Head of caudate nucleus (tissue), 42 donors: ENCODE measurements around the gene TNS3.
A peak's percentile ranks its signal among the peaks of the same experiment; 100 is the strongest.
"Not testable (repeated sequence)": the region's sequence is repeated elsewhere in the genome, so short reads cannot be mapped to it uniquely, and the experiment has no call there.

ENCODE experiments used
- DNase-seq, 42 donors: peaks; one replicate each; pipeline versions ENCODE4 v3.0.0 to v3.0.0-alpha.2; 2020 to 2021; ENCODE audit warnings: mixed read lengths in 7 of 42
- intact Hi-C: fragments of 100-400 bp; cut with DNase I; formaldehyde crosslinking; loops from one replicate; pipeline ENCODE4 v1.15.0; 2022

The TNS3 gene

GRCh38 chr7:47470567-47471357 lies 111.1 kb downstream of the TNS3 start:
- no peak for DNase-seq
- intact Hi-C loops = no loop called here

- DNase-seq, intact Hi-C loops: not testable (repeated sequence)
Measured at GRCh38 chr7:47469846-47470245, 112.1 kb downstream of the TNS3 start.

GRCh38 chr7:47466832-47467231 lies 115.1 kb downstream of the TNS3 start:
- intact Hi-C loops = no loop called here
- no peak for DNase-seq

- no peak for DNase-seq
- intact Hi-C loops = no loop called here
Measured at GRCh38 chr7:47465191-47465590, 116.7 kb downstream of the TNS3 start.

GRCh38 chr7:47464266-47464665 lies 117.6 kb downstream of the TNS3 start:
- intact Hi-C loops = no loop called here
- no peak for DNase-seq

GRCh38 chr7:47461746-47462145 lies 120.2 kb downstream of the TNS3 start:
- intact Hi-C loops = no loop called here
- DNase-seq = no peak

GRCh38 chr7:47461161-47461560 lies 120.8 kb downstream of the TNS3 start:
- DNase-seq = peak in 2 of 42 donors; percentile 13 to 25
- intact Hi-C loops = no loop called here

- no peak for DNase-seq
- intact Hi-C loops = no loop called here
Measured at GRCh38 chr7:47460251-47460989, 121.5 kb downstream of the TNS3 start.

- intact Hi-C loops = no loop called here
- DNase-seq = no peak
Measured at GRCh38 chr7:47458486-47458885, 123.4 kb downstream of the TNS3 start.

GRCh38 chr7:47458057-47458456 lies 123.9 kb downstream of the TNS3 start:
- intact Hi-C loops = no loop called here
- DNase-seq = no peak

- DNase-seq = no peak
- intact Hi-C loops = no loop called here
Measured at GRCh38 chr7:47456210-47456955, 125.5 kb downstream of the TNS3 start.

GRCh38 chr7:47455872-47456185 lies 126.1 kb downstream of the TNS3 start:
- intact Hi-C loops = no loop called here
- no peak for DNase-seq

- intact Hi-C loops = no loop called here
- no peak for DNase-seq
Measured at GRCh38 chr7:47454974-47455871, 126.7 kb downstream of the TNS3 start.

- DNase-seq = no peak
- intact Hi-C loops = no loop called here
Measured at GRCh38 chr7:47454069-47454973, 127.6 kb downstream of the TNS3 start.

GRCh38 chr7:47453093-47454061 lies 128.5 kb downstream of the TNS3 start:
- intact Hi-C loops = no loop called here
- peak in 23 of 42 donors; percentile 15 to 61 (median 37) for DNase-seq

- intact Hi-C loops = no loop called here
- DNase-seq = peak in 6 of 42 donors; percentile 20 to 43 (median 27)
Measured at GRCh38 chr7:47452715-47453092, 129.2 kb downstream of the TNS3 start.

GRCh38 chr7:47452295-47452694 lies 129.6 kb downstream of the TNS3 start:
- DNase-seq = no peak
- intact Hi-C loops = no loop called here
